HG03442 (cell line): Measurements from ENCODE around the gene NEURL1.
"Not testable (repeated sequence)": the region's sequence is repeated elsewhere in the genome, so short reads cannot be mapped to it uniquely, and the experiment has no call there.

Experiments used
- ATAC-seq: cut with Tn5 transposase; IDR thresholded peaks from one replicate; pipeline ENCODE4 v1.9.1; 2021; ENCODE audit warnings: mild to moderate bottlenecking, moderate library complexity; ENCODE audit not compliant: unreplicated experiment

Gene NEURL1

DNA sequence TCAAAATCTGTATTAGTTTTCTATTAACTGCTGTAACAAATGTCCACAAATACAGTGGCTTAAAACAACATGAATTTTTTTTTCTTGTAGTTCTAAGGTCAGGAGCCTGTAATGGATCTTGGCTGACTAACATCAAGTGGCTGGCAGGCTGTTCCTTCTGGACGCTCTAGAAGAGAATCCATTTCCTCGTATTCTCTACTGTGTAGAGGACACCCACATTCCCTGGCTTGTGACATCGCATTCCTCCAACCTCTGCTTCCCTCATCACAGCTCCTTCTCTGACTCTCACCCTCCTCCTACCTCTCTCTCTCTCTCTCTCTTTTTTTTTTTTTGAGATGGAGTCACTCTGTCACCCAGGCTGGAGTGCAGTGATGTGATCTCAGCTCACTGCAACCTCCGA, 30.0 kb upstream of the NEURL1 start:
- ATAC-seq = no peak

- ATAC-seq = no peak
Measured at GRCh38 chr10:103465411-103466179, 27.9 kb upstream of the NEURL1 start.

- no peak for ATAC-seq
Measured at GRCh38 chr10:103466734-103467133, 26.8 kb upstream of the NEURL1 start.

GRCh38 chr10:103467406-103467805, 26.1 kb upstream of the NEURL1 start:
- ATAC-seq = peak; percentile 27

DNA sequence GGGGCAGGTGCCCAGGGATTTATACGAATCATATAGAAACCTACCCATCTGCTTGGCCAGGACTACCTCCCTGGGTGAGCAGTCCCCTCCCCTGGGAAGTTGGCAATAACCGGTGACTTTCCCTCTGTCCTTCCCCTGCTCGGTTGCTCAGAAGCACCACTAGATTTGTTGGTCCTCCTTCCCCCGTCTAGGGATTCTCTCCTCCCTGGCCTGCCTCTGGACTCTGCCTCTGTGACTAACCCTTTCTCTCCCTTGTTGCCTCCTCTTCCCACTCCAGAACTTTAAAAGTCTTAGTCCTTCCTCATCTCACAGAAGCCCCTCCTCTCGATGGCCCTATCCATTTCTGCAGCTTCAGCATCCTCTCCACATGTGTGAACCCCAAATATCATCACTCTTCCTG, 24.3 kb upstream of the NEURL1 start:
- ATAC-seq = no peak

DNA sequence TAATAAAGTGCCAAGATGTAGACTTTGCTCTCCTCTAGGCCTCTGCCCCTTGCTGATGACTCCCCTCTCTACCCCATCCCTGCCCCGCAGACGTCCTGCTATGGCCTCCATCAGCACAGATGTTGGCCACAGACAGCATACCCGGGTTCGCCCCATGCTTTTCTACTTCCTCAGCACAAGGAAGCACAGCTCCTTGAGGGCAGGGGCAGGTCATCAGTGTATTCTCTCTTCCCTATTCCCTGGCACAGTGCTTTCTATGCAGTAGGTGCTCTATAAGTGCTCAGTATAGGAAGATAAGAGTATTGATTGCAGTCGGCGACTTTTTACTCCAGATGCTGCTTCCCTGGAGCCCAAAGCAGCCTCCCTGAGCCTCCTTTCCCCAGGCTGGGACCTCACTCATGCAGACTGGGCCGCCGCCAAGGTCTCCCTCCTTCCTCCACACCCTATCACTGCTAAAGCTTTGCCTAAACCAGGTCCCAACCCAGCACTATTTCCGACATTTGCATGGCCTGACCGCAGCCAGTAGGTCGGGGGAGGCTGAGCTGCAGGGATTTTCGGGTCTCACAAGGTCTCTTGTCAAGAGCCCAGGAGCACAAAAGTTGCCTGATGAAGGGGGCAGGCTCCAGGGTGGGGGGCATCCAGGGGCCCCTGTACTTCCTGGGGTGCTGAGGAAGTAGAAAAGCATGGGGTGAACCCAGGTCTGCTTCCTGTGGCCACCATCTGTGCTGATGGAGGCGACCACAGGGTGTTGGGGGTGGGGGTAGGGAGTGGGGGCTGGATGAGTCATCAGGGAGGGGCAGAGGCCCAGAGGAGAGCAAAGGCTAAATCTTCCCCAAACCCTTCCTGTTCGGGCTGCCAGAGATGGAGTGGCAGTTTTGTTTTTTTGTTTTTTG, 22.5 kb upstream of the NEURL1 start:
- ATAC-seq = peak; percentile 67

DNA sequence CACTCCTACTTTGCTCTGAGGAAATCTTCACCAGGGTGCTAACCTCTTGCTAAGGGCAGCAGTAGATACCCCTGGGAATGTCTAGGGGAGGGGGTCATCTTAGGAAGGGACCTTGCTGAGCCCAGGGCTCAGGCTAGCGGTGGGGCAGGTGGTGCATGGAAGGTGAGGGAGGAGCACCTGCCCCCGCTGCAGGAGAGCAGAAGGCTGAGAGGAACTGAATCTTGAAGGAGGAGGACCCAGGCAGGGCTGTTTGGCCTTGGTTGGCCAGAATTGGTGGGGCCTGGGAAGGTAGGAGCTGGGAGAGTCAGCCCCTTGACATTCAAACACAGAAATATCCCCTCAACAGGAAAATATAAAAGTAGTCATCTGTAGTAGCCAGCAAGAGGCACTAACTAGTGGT, 21.5 kb upstream of the NEURL1 start:
- ATAC-seq = no peak

DNA sequence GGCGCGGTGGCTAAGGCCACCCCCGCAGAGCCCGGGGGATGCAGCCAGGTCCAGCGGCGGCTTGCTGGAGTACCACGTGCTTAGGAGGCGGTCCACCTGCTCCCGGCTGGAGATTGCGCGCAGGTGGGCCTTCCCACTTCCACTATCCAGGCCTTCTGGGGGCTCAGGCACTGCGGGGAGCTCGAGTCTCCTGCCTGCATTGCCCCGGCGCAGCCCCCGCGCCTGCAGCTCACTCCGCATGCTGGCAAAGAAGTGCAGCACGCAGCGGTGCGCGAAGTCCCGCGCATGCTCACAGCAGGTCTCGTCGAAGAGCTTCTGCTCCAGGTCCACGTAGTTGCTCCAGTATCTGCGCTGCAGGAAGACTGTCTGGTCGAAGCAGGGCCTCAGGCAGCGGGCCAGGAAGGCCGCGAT, 20.2 kb upstream of the NEURL1 start:
- ATAC-seq = no peak

DNA sequence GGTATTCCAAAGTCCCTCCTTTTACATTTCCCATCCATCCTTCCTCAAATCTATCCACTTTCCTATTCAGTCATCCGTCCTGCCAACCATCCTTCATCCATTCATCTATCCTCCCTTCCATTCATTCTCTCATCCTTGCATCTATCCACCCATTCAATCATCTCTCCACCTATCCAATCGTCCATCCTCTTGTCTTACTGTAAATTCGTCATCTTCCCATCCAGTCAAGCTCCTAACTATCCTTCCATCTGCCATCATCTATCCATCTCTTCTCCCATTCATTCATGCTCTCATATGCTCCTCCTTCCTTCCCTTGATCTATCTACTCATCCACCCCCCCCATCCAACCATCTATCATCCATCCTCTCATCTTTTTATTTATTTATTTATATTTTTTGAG, 19.4 kb upstream of the NEURL1 start:
- ATAC-seq = no peak

GRCh38 chr10:103475437-103475836, 18.1 kb upstream of the NEURL1 start:
- no peak for ATAC-seq

DNA sequence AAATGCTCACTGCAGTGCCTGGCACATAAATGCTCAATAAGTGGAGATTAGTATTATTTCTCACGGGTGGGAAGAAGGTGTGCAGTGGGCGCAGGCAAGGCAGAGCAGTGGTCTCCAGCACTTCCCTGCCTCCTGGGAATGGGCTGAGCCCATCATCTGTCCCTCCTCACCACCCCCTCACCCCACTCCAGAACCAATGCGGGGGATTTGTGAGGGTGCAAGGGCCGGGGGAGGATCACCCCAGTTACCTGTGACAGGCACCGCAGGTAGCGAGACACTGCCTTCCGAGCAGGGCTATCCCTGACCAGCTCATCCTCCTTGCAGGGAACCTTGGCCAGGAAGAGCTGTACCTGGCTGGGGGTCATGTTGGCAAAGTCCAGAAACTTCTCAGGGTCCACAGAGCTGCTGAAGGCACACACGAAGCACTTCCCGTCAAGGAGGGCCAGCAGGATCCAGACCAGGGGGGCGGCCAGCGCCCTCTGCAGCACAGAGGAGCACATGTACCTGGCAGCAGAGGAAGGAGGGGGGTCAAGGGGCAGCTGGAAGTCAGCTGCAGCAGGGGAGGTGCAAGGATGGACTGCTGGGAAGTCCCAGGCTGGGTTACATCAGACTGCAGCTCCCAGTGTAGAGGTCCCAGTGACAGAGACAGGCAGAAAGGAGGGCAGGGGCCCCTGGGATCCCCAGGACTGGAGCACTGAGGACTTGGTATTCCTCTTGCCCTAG, 17.3 kb upstream of the NEURL1 start:
- ATAC-seq = no peak

GRCh38 chr10:103478671-103479070, 14.8 kb upstream of the NEURL1 start:
- no peak for ATAC-seq

DNA sequence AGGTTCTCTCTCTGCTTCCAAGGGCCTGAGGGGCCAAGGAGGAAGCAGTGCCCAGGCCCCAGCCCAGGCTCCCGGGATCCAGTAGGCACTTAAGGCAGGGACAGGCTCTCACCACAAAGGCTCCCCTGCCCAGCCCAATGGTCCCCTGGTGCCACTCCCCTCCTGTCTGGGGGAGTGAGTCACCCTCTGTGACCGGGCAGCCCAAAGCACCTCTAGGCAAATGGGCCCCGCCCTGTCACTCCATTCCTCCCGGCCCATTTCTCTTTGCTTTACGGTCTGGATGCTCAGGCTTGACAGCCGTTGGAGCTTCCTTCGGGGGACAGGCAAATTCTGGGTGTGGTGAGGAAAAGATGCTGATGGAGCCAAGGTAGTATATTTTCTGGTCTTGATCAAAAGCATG, 14.4 kb upstream of the NEURL1 start, which contains the start of gene CALHM3:
TSS of gene CALHM3 (minus strand) at position 106 of the 400 bp plus-strand sequence. CDS start 208 bp downstream, outside the sequence.
- no peak for ATAC-seq

GRCh38 chr10:103480521-103480920, 13.0 kb upstream of the NEURL1 start:
- ATAC-seq = no peak

GRCh38 chr10:103481974-103482531, 11.5 kb upstream of the NEURL1 start:
- ATAC-seq = peak; percentile 60

- not testable (repeated sequence) for ATAC-seq
Measured at GRCh38 chr10:103486635-103487409, 6.7 kb upstream of the NEURL1 start.

DNA sequence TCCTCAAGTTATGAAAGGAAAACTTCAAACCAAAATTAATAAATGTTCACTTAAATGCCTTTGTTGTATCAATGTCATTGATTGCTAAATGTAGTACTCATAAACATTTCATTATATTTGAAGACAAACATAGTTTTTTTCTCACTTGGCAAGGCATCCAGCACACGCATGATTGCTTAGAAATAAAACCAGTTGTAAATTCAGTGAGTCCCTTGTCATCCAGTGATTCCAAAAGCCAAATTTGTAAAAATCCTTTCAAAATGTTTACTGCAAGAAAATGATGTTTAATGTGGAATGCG, 6.1 kb upstream of the NEURL1 start:
- ATAC-seq = no peak

- peak; percentile 15 for ATAC-seq
Measured at GRCh38 chr10:103490986-103491314, 2.6 kb upstream of the NEURL1 start.

- ATAC-seq = no peak
Measured at GRCh38 chr10:103491729-103492364, 1.7 kb upstream of the NEURL1 start.

DNA sequence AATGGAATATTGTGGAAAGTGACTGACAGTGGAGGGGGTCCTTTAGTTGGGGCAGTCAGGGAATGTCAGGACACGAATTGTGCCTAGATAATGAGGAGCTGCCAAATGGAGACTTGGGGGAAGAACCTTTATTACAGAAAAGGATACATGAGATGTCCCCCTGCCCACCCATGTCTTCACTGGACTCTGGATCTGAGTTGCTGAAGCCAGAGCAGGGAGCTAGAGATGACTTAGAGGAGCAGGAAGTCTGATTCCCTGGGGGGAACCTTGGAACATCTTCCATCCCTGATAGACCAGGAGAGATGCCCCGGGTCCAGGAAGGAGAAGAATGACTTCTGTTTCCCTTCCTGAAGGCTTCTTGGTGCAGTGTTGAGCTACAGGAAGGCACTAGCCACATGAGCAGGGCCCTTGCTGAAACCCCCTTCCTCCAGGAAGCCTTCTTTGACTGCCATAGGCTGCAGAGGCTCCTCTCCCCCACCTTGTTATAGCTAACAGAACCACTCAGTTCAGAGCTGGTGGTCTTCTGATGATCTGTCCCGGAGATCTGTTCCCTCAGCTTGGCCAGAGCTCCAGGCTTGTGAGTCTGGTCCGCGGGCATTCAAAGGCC, 747 bp upstream of the NEURL1 start:
- no peak for ATAC-seq
